Common myeloid progenitor, CD34-positive (primary cell): ENCODE data around the gene REV3L.

ENCODE experiments used
- CTCF ChIA-PET: fragments of 350-600 bp; sonication (Branson Sonifier 250); formaldehyde crosslinking; loops from one replicate; lab custom pipeline; 2021; ENCODE audit warnings: antibody characterized with exemption; lab: Charles Lee
- POLR2A ChIA-PET: fragments of 350-600 bp; sonication (Branson Sonifier 250); formaldehyde crosslinking; loops from one replicate; lab custom pipeline; 2021; ENCODE audit warnings: antibody characterized with exemption; lab: Charles Lee
- DNase-seq, 3 donors: peaks; one replicate each; pipeline versions ENCODE4 v3.0.0 to v3.0.0-alpha.2; 2013
- H3K27ac ChIP-seq, 2 experiments: 1 replicate in 1 of 2; 2 replicates in 1 of 2; pipeline ENCODE4 v1.7.0; 2013; ENCODE audit warnings: inconsistent platforms in 2 of 2, low read length in 2 of 2, mild to moderate bottlenecking in 2 of 2, low read depth in 1 of 2, moderate library complexity in 1 of 2; ENCODE audit not compliant: severe bottlenecking in 2 of 2, insufficient read depth in 1 of 2, poor library complexity in 1 of 2
- H3K27me3 ChIP-seq, 5 experiments: replicated peaks in 2 of 5; 1 replicate in 3 of 5; 2 replicates in 2 of 5; pipeline versions ENCODE4 v1.6.1 to v1.7.0; 2013; ENCODE audit warnings: low read length in 4 of 5, mild to moderate bottlenecking in 2 of 5, moderate library complexity in 2 of 5, inconsistent platforms in 1 of 5; ENCODE audit not compliant: insufficient read depth in 5 of 5, control insufficient read depth in 4 of 5
- H3K36me3 ChIP-seq, 4 experiments: 1 replicate in 2 of 4; 2 replicates in 2 of 4; pipeline versions ENCODE4 v1.6.1 to v1.7.0; 2013; ENCODE audit warnings: low read length in 3 of 4, control low read depth in 1 of 4, mild to moderate bottlenecking in 1 of 4; ENCODE audit not compliant: control insufficient read depth in 4 of 4, insufficient read depth in 4 of 4
- H3K4me1 ChIP-seq, 4 experiments: 1 replicate in 3 of 4; 2 replicates in 1 of 4; pipeline versions ENCODE4 v1.6.1 to v1.7.1; 2013; ENCODE audit warnings: low read length in 3 of 4, mild to moderate bottlenecking in 3 of 4, control low read depth in 1 of 4, inconsistent platforms in 1 of 4, moderate library complexity in 1 of 4; ENCODE audit not compliant: control insufficient read depth in 4 of 4, insufficient read depth in 4 of 4; ENCODE audit errors: control extremely low read depth in 1 of 4
- H3K4me3 ChIP-seq, 7 experiments: 1 replicate in 4 of 7; 2 replicates in 3 of 7; pipeline versions ENCODE4 v1.5.1 to v1.7.0; 2013; ENCODE audit warnings: mild to moderate bottlenecking in 7 of 7, low read length in 6 of 7, moderate library complexity in 6 of 7, inconsistent platforms in 2 of 7, low read depth in 2 of 7, control low read depth in 1 of 7; ENCODE audit not compliant: insufficient read depth in 4 of 7, control insufficient read depth in 1 of 7; ENCODE audit errors: extremely low read depth in 1 of 7
- H3K9me3 ChIP-seq, 5 experiments: 1 replicate in 4 of 5; 2 replicates in 1 of 5; pipeline versions ENCODE4 v1.6.1 to v1.7.1; 2013; ENCODE audit warnings: low read length in 4 of 5, mild to moderate bottlenecking in 2 of 5, inconsistent platforms in 1 of 5, low read depth in 1 of 5, moderate library complexity in 1 of 5; ENCODE audit not compliant: control insufficient read depth in 4 of 5, insufficient read depth in 2 of 5; ENCODE audit errors: control extremely low read depth in 1 of 5
- WGBS: methylation state at CpG from one replicate; pipeline ENCODE4 v1.1.5; 2013; ENCODE audit not compliant: insufficient coverage; 5-methylcytosine and 5-hydroxymethylcytosine counted together

Gene REV3L

DNA sequence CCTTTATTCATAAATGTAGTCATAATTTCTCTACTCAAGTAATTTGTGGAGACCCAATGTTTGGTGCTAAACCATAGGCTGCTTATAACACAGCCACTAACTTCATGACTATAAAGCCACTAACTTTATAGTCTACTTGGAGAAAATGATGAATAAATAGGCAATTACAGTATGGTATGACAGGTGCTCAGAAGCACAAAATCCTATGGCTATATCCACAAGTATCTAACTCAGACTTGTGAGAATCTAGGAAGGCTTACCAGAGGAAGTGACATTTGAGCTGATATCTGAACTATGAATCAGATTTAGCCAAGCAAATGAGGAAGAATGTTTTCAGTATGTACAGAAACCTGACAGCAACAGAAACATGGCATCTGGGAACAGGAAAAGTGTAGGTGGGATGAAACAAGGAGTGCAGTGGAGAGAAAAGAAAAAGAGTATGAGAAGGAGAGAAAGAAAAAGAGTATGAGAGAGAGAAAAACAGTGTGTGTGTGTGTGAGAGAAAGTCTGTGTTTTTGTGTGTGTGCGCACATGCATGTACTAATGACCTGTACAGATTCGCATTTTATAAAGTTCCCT, 59.9 kb downstream of the REV3L start:
- H3K27me3 ChIP-seq = no peaks in the 10 kb centered on the region
- H3K36me3 ChIP-seq = peaks cover 0 to 2% (median 0%) of the 10 kb centered on the region in 4 experiments
- ChIA-PET POLR2A (no interaction called here), CTCF (interaction anchor here (1.0 kb wide), 1 partner anchor 10 kb away, joined by 4 read pairs; no protein-coding TSS in a partner anchor)
- no peak overlapping the region for H3K4me3 ChIP-seq
- no peak overlapping the region for H3K27ac ChIP-seq
- DNase-seq = peak in 1 of 3 donors; percentile 36
- peaks cover 5 to 41% (median 30%) of the 10 kb centered on the region in 4 experiments for H3K4me1 ChIP-seq
- 100% methylated on average over 1 of the region's 2 CpGs for WGBS
- H3K9me3 ChIP-seq = peaks cover 0 to 4% (median 0%) of the 10 kb centered on the region in 5 experiments

DNA sequence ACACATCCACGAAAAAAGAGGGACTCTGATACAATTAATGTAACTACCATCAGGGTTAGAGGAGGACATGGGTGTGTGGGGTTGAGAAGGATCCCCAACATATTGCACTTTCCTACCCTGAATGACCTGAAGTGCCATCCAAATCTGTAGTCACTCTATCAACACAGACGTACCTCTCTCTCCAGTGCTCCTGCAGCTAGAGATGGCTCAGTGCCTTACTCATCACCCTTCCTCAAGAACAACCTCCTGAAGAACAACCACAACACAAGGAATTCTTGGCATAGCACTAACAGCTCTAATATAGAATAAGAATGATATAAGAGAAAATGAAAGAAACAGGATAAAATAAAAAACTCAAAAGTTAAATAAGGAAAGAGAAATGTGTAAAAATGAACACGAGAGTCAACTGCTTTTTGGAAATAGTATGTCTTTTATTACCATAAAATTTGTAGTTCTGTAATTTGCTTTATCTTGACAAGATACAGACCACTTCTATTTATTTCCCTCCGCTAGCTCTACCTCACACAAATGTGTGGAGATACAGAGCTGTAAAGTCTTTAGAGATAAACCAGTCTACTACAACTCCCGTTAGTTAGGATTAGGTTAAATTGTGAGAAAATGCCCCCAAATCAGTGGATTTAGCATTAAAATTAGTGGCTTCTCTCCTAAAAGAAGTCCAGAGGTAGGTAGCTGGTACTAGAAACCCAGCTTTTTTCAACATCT, 63.9 kb downstream of the REV3L start:
- CTCF ChIA-PET = interaction anchor here (2.0 kb wide), 1 partner anchor 60 kb away, joined by 7 read pairs; no protein-coding TSS in a partner anchor
- 100% methylated on average over 1 of the region's 5 CpGs for WGBS
- POLR2A ChIA-PET = no interaction called here

DNA sequence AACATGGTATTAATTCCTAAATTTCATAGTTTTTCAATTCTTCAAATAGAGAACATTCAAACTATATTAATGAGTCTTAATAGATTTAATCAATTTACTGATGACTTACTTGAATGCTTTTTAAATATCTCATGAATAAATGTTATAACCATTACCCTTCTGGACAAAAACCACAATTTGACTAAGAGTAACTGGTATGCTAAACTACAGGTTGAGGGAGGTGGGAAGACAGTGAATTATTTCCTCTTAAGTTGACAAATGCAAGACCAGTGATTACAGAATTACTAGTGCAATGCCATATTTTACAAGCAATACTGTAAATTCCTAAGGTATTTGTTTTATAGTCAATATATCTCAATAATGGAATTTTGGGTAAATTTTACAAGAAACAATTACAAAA, 65.1 kb downstream of the REV3L start:
- ChIA-PET POLR2A (no interaction called here), CTCF (no interaction called here)
- no peaks in the 10 kb centered on the region for H3K9me3 ChIP-seq
- H3K4me3 ChIP-seq = no peak overlapping the region
- H3K36me3 ChIP-seq = peaks cover 0 to 16% (median 9%) of the 10 kb centered on the region in 4 experiments
- no peaks in the 10 kb centered on the region for H3K27me3 ChIP-seq
- H3K27ac ChIP-seq = no peak overlapping the region
- peaks cover under 1 to 2% (median 2%) of the 10 kb centered on the region in 4 experiments for H3K4me1 ChIP-seq
- DNase-seq = no peak

More for the DNA sequence above, 63.9 kb downstream of the REV3L start:
- Histone ChIP-seq H3K9me3 (no peaks in the 10 kb centered on the region), H3K4me1 (peaks cover 5 to 14% (median 12%) of the 10 kb centered on the region in 4 experiments), H3K4me3 (no peak overlapping the region), H3K27me3 (no peaks in the 10 kb centered on the region), H3K27ac (no peak overlapping the region), H3K36me3 (peaks cover 0 to 13% (median 8%) of the 10 kb centered on the region in 4 experiments)
- DNase-seq = no peak

DNA sequence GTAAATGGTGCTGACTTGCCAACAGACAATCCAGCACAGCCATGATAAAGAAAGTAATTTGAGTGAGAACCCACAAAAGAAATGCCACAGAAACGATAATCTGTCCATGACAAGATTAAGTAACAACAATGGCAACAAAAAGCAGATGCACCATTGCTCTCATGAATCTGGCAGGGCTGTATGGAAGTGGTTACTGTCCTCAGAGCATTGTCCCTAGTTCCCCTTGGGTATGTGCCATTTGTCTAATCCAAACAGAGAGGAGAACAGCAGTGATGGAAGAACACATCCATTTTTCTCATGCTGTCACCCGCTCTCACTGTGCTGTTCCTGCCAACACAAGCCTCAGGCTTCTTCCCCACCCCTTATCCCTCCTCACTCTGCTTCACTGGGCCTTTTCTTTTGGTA, 65.8 kb downstream of the REV3L start:
- Histone ChIP-seq H3K27me3 (no peaks in the 10 kb centered on the region), H3K27ac (no peak overlapping the region), H3K9me3 (no peaks in the 10 kb centered on the region), H3K4me3 (no peak overlapping the region), H3K4me1 (peaks cover 0 to 5% (median 0%) of the 10 kb centered on the region in 4 experiments), H3K36me3 (peaks cover 0 to 16% (median 9%) of the 10 kb centered on the region in 4 experiments)
- ChIA-PET POLR2A (no interaction called here), CTCF (no interaction called here)
- WGBS = 90% methylated on average over 1 of the region's 2 CpGs
- DNase-seq = peak in 2 of 3 donors; percentile 35 to 57

DNA sequence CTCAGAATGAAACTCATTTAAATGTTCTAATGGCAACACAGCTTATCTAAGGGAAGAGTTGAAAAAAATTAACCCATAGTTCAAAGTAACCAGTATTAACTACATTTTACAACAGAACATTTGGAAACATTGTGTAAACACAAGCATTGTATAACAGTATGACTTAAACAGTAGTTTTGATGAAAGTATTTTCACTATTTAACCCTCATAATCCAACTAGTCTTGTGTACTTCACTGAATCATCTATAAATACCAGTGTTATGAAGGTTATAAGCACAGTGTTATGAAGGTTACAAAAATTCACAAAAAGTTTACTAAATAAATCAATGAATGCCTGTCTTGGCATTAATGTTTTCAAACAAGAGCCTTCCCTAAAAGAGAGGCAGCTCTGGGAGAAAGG, 66.5 kb downstream of the REV3L start:
- H3K27me3 ChIP-seq = no peaks in the 10 kb centered on the region
- ChIA-PET CTCF (no interaction called here), POLR2A (no interaction called here)
- no peaks in the 10 kb centered on the region for H3K9me3 ChIP-seq
- no peak overlapping the region for H3K27ac ChIP-seq
- H3K4me1 ChIP-seq = peaks cover 0 to 5% (median 0%) of the 10 kb centered on the region in 4 experiments
- peaks cover 0 to 16% (median 9%) of the 10 kb centered on the region in 4 experiments for H3K36me3 ChIP-seq
- no peak overlapping the region for H3K4me3 ChIP-seq
- DNase-seq = no peak

DNA sequence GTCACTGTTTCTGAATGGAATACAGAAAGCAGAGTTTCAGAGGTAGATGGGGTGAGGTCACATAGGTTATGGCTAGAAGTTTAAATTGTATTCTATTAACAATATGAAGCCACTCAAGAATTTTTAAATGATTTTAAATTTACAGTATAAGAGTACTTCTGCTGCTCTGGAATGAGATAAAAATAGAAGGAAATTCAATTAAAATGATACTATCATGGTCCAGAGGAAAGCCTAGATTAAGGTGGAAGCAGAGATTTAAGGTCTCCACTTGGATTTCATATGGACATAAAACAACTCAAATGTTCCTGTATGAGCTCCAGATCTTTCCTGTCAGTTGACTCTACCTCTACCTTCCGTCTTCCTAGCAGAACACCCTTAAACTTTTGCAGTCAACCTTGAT, 68.6 kb downstream of the REV3L start:
- H3K4me3 ChIP-seq = no peak overlapping the region
- DNase-seq = no peak
- POLR2A ChIA-PET = no interaction called here
- peaks cover 8 to 15% (median 13%) of the 10 kb centered on the region in 4 experiments for H3K4me1 ChIP-seq
- no peak overlapping the region for H3K27ac ChIP-seq
- H3K27me3 ChIP-seq = no peaks in the 10 kb centered on the region
- 100% methylated on average over 1 of the region's 1 CpG for WGBS
- peaks cover 0 to 16% (median 11%) of the 10 kb centered on the region in 4 experiments for H3K36me3 ChIP-seq
- CTCF ChIA-PET = interaction anchor here (0.7 kb wide), 1 partner anchor 9 kb away, joined by 3 read pairs; no protein-coding TSS in a partner anchor
- no peaks in the 10 kb centered on the region for H3K9me3 ChIP-seq
